GM19463 (cell line): ENCODE measurements around the gene PAPSS2.
"Not testable (repeated sequence)": the region's sequence is repeated elsewhere in the genome, so short reads cannot be mapped to it uniquely, and the experiment has no call there.

ENCODE experiments used
- ATAC-seq: cut with Tn5 transposase; IDR thresholded peaks from one replicate; pipeline ENCODE4 v1.9.1; 2021; ENCODE audit warnings: mild to moderate bottlenecking, moderate library complexity; ENCODE audit not compliant: unreplicated experiment

PAPSS2 gene

GRCh38 chr10:87702260-87702972 is 42.7 kb downstream of the PAPSS2 start:
- no peak for ATAC-seq

DNA sequence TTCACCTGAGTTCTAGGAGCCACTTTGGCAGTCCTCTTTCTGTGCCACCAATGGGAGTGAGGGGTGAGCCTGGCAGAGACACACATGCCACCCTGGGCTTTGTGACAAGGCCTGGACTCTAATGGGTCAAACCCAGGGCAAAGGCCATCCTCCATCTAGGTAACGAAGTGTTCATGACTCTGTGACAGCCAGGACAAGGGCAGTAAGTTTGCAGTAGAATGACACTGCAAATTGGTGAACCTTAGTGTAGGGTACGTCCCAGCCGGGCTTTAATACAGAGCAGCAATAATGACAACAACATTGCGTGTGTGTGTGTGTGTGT is 43.3 kb downstream of the PAPSS2 start:
- ATAC-seq = no peak

GRCh38 chr10:87703771-87704170 is 44.1 kb downstream of the PAPSS2 start:
- no peak for ATAC-seq

- ATAC-seq = no peak
These were observed 45.7 kb downstream of the PAPSS2 start for GRCh38 chr10:87705339-87705738.

GRCh38 chr10:87706731-87707130 is 47.1 kb downstream of the PAPSS2 start:
- ATAC-seq = no peak

- ATAC-seq = no peak
These were observed 47.6 kb downstream of the PAPSS2 start for GRCh38 chr10:87707254-87707653.

DNA sequence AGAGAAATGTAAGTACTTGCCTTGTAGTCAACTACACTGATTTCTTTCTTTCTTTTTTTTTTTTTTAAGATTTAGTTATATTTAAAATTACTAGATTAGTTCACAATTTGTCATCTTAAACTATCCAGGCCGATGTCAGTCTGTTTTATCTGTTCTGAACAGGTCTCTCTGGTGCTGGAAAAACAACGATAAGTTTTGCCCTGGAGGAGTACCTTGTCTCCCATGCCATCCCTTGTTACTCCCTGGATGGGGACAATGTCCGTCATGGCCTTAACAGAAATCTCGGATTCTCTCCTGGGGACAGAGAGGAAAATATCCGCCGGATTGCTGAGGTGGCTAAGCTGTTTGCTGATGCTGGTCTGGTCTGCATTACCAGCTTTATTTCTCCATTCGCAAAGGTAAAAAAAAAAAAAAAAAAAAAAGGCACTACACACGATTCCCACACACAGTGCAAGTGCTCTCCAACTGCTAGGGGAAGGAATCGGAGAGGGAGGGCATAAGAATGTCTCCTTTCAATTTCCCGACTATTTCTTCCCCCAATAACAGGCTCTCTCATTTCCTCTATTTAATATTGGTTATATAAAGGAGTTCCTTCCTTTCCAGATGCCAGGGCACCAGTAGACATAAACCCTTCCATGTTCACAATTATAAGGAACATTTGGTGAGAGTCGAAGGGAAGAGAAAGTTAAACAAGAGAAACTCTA is 53.4 kb downstream of the PAPSS2 start:
- ATAC-seq = no peak

- ATAC-seq = no peak
These were observed 54.0 kb downstream of the PAPSS2 start for GRCh38 chr10:87713707-87714106.

GRCh38 chr10:87715552-87716347 is 56.1 kb downstream of the PAPSS2 start:
- no peak for ATAC-seq

- ATAC-seq = no peak
These were observed 56.6 kb downstream of the PAPSS2 start for GRCh38 chr10:87716348-87716670.

GRCh38 chr10:87720665-87721064 is 61.0 kb downstream of the PAPSS2 start:
- ATAC-seq = no peak

GRCh38 chr10:87721781-87722180 is 62.1 kb downstream of the PAPSS2 start:
- no peak for ATAC-seq

- ATAC-seq = no peak
These were observed 63.0 kb downstream of the PAPSS2 start for GRCh38 chr10:87722716-87723115.

DNA sequence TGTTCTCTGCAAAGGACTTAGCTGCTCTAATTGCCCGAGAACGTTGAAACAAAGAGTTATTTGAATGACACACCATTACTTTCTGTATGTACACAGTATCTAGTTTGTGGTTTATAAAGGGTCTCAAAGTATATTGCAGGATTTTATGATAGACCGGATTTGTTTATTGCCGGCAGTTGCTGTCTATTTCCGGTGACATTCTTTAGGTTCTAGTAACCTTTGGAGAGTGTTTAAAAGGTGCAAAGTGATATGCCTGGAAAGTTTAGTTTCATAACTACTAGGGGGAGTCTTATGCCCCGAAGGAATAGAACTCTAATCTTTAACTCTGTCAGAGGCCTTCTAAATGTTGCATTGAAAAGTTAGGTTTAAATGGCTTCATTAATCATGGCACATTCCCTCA is 63.8 kb downstream of the PAPSS2 start:
- no peak for ATAC-seq

DNA sequence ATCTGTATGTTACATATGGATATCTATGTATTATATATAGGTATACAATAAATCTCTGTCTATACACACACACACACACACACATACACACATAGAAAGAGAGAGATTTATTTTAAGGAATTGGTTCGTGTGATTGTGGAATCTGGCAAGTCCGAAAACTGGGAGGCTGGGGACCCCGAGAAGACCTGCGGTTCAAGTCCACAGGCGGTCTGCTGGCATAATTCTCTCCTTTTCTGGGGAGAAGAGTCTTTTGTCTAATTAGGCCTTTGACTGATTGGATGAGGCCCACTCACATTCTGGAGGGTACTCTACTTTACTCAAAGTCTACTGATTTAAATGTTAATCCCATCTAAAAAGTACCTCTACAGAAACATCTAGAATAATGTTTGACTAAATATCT is 65.1 kb downstream of the PAPSS2 start:
- no peak for ATAC-seq

DNA sequence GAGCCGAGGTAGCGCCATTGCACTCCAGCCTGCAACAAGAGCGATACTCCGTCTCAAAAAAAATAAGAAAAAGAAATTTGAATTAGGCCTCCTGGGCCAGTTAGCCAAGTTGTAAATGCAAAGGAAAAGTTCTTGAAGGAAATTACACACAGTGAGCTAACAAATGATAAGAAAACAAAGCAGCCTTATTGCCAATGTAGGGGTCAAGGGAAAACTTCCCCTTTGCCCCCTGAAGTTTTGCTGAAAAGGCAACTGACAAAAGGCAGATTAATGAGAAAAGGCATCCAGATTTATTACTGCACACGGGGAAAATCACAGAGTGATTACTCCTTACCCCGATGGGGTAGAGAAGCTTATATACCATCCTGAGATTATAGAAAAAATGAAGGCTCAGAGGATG is 70.3 kb downstream of the PAPSS2 start:
- no peak for ATAC-seq

DNA sequence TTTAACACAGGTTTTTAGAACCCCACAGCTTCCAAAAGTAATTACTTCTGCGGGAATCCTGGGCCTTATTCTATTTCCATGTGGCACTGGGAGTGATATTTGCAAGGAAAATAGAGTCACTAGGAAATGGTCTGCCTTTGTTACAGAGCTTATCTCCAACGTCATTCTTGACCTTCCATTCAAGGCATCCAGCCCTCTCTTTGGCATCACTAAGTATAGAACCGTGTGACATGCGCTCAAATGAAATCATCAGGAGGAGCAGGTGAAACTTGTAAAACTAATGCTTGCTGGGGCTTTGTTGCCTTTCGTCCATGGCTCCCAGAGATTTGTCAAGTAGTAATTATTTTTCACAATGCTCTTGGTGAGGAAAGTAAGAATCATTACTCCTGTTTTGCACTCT is 73.4 kb downstream of the PAPSS2 start:
- no peak for ATAC-seq

DNA sequence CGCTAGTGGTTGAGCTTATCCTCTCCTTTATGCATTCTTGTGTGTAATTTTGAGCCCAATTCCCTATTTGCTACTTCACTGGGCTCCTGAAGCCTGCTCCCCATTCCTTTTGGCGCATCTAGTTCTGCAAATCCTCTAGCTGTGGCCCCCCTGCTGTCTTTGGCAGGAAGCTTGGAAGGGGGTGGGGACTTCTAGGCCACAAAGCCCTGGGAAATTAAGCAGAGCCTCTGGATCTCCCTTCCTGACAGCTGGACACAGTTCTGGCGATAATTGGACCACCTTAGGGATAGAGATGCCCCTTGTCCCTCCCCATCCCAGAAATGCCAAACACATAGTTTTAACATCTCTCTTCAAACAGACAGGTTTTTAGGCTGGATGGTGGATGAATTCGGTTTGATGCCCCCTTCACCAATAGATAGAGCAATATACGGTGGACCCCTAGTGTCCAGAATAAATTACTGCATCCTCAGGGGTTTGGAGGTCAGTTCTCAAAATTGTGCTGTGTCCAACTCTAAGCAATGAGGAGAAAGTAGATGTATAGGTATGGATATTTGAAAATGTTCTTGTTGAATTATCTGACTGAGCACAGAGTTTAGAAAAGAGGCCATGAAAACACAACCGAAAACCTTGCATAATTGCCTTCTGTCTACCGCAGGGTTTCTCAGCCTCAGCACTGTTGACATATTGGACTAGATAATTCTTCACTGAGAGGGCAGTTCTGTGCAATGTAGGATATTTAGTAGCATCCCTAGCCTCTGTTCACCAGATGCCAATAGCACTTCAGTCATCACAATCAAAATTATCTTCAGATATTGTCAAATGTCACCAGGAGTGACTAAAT is 75.5 kb downstream of the PAPSS2 start:
- no peak for ATAC-seq

- ATAC-seq = not testable (repeated sequence)
These were observed 78.6 kb downstream of the PAPSS2 start for GRCh38 chr10:87738253-87738652.

DNA sequence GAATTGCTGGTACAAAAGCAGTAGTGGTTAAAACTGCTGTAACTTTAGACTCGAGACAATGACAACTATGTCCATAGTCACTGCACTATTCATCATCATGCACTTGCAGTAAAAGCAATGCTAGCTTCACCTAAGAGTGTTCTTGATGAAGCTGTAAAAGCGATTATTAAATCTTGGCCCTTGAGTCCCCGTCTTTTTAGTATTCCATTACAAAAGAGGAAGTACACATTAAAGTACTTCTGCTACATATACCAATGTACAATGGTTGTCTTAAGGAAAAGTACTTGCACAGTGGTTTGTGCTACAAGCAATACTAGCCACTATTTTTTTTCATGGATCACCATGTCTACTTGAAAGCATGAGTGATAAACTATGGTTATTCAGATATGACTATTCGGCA is 80.0 kb downstream of the PAPSS2 start:
- no peak for ATAC-seq

GRCh38 chr10:87740254-87740655 is 80.6 kb downstream of the PAPSS2 start:
- ATAC-seq = no peak
